ENCODE results near the gene MAP3K20.

DNA sequence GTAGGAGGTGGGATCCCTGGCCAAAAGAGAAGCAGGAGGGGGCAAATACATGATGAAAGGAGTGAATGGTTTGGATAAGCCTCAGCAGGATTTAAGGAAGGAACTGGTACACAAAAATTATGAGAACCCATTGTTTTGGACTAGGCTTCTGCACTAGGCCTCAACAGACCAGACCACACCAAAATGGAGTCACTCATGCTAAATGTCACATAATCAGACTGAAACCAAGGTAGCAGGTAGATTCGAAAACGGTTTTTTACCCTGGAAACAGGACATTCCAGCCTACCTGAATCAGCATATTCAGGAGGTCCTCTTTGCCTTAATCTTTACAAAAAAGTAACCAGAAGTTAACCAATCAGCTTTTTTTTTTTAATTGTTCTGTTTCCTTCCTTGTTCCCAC, 229.7 kb downstream of the MAP3K20 start:
- TF ChIP-seq, protein P1, sequence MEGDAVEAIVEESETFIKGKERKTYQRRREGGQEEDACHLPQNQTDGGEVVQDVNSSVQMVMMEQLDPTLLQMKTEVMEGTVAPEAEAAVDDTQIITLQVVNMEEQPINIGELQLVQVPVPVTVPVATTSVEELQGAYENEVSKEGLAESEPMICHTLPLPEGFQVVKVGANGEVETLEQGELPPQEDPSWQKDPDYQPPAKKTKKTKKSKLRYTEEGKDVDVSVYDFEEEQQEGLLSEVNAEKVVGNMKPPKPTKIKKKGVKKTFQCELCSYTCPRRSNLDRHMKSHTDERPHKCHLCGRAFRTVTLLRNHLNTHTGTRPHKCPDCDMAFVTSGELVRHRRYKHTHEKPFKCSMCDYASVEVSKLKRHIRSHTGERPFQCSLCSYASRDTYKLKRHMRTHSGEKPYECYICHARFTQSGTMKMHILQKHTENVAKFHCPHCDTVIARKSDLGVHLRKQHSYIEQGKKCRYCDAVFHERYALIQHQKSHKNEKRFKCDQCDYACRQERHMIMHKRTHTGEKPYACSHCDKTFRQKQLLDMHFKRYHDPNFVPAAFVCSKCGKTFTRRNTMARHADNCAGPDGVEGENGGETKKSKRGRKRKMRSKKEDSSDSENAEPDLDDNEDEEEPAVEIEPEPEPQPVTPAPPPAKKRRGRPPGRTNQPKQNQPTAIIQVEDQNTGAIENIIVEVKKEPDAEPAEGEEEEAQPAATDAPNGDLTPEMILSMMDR (conservative IDR thresholded peaks at IDR 0.05 in 1 of 2, IDR thresholded peaks at IDR 0.05 in 1 of 2; ENCODE audit: low read depth in 1 of 2, low read length in 2 of 2): no peak
- no peak for TF ChIP-seq EZH2 (IDR thresholded peaks at IDR 0.05; ENCODE audit: low read length, missing control alignments)
